OCI-LY1 (cell line): Measurements from ENCODE around the gene TBCD.

ENCODE experiments used
- CTCF ChIP-seq: fragments of 200-600 bp; sonication (generic), shearing (Covaris generic); IDR thresholded peaks from 2 replicates; pipeline ENCODE4 v1.5.1; 2017; ENCODE audit warnings: mild to moderate bottlenecking, antibody characterized with exemption, low read length, moderate library complexity, mixed read lengths
- EZH2 ChIP-seq: fragments of 200-600 bp; sonication (generic), shearing (Covaris generic); IDR thresholded peaks from 2 replicates; pipeline ENCODE4 v1.8.0; 2017; ENCODE audit warnings: borderline replicate concordance, mixed run types, mild to moderate bottlenecking, antibody characterized with exemption, low read length, moderate library complexity, mixed read lengths

DNA sequence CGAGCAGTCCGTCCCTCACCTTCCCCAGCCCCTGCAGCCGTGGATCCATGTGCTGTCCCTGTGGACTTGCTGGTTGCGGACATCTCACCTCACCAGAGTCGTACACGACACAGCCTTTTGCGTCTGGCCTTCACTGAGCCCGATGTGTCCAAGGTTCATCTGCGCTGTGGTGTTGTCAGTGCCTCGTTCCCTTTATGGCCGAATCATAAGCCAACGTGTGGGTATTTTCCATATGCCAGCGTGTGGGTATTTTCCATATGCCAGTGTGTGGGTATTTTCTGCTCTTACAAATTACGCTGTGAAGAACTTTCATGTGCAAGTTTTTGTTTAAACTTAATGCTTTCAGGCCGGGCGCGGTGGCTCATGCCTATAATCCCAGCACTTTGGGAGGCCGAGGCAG lies 31.6 kb downstream of the TBCD start:
- TF ChIP-seq CTCF, result no peak
- no peak for TF ChIP-seq EZH2
